Loucy (cell line): Measurements from ENCODE around the gene TSPEAR.

Source experiments
- CTCF ChIP-seq: fragments of 200-600 bp; sonication (generic); conservative IDR thresholded peaks from 2 replicates; pipeline ENCODE4 v1.5.1; 2014; ENCODE audit warnings: mild to moderate bottlenecking, antibody characterized with exemption, low read length
- EZH2phosphoT487 ChIP-seq: fragments of 200-600 bp; IDR thresholded peaks from 2 replicates; pipeline ENCODE4 v1.6.1; 2018; ENCODE audit warnings: antibody characterized with exemption, mild to moderate bottlenecking, moderate library complexity, borderline replicate concordance

- TF ChIP-seq CTCF (no peak), EZH2phosphoT487 (no peak)
Observed at GRCh38 chr21:44670642-44671432, 40.5 kb downstream of the TSPEAR start.
